ENCODE data around the gene FOXD3.

Gene FOXD3

DNA sequence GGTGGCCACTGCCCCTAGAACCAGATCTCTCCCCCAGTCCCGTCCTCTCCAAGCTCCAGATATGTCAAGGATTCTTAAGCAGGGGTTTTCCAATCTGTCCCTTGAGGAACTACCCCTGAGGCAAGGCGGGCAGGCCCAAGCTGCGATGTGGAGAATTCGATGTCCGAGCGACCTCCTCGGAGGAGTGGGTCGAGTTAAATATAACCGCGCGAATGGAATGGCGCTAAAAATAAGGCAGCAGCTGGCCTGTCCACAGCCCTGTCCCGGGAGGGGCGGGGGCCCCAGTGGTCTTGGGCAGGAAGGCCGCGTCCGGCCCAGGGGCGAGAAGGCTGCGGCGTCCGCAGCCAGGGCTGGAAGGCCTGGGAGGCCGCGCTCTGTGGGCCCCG is 5.8 kb upstream of the FOXD3 start:
- peaks cover 12% of the 10 kb centered on the region for H3K4me1 ChIP-seq (ENCODE audit: control insufficient read depth, low read length)
- H3K79me2 ChIP-seq (ENCODE audit: control insufficient read depth, low read length) = no peaks in the 10 kb centered on the region
- H3K27me3 ChIP-seq (ENCODE audit: control insufficient read depth, low read length) = no peaks in the 10 kb centered on the region
- peak overlapping the region; percentile 70 for H3K4me3 ChIP-seq (ENCODE audit: low read length)
- H3K9me3 ChIP-seq (ENCODE audit: control insufficient read depth, insufficient read depth, low read length) = no peaks in the 10 kb centered on the region; the same call in 1 of the 2 replicates
- H4K20me1 ChIP-seq (ENCODE audit: control insufficient read depth, insufficient read depth, low read depth, low read length) = no peaks in the 10 kb centered on the region
- H3K9me2 ChIP-seq (replicated peaks; ENCODE audit: control insufficient read depth, low read length) = no peaks in the 10 kb centered on the region
- 0 out of 2 replicates have a peak, but pooled peaks cover 3% of the 10 kb centered on the region for H3F3A ChIP-seq (ENCODE audit: control insufficient read depth, insufficient read depth)
- peak overlapping the region; percentile 71 for H3K4me2 ChIP-seq (ENCODE audit: low read length)
- TF ChIP-seq EZH2phosphoT487 (IDR thresholded peaks at IDR 0.05; ENCODE audit: borderline replicate concordance, low read length) = no peak
- TF ChIP-seq, protein P1, sequence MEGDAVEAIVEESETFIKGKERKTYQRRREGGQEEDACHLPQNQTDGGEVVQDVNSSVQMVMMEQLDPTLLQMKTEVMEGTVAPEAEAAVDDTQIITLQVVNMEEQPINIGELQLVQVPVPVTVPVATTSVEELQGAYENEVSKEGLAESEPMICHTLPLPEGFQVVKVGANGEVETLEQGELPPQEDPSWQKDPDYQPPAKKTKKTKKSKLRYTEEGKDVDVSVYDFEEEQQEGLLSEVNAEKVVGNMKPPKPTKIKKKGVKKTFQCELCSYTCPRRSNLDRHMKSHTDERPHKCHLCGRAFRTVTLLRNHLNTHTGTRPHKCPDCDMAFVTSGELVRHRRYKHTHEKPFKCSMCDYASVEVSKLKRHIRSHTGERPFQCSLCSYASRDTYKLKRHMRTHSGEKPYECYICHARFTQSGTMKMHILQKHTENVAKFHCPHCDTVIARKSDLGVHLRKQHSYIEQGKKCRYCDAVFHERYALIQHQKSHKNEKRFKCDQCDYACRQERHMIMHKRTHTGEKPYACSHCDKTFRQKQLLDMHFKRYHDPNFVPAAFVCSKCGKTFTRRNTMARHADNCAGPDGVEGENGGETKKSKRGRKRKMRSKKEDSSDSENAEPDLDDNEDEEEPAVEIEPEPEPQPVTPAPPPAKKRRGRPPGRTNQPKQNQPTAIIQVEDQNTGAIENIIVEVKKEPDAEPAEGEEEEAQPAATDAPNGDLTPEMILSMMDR (IDR thresholded peaks at IDR 0.05; ENCODE audit: low read depth, low read length, poor library complexity, severe bottlenecking) = no peak
- no peaks in the 10 kb centered on the region for H3K36me3 ChIP-seq (ENCODE audit: control insufficient read depth, low read length)
- H3K27ac ChIP-seq (ENCODE audit: low read depth, low read length) = no peak overlapping the region

DNA sequence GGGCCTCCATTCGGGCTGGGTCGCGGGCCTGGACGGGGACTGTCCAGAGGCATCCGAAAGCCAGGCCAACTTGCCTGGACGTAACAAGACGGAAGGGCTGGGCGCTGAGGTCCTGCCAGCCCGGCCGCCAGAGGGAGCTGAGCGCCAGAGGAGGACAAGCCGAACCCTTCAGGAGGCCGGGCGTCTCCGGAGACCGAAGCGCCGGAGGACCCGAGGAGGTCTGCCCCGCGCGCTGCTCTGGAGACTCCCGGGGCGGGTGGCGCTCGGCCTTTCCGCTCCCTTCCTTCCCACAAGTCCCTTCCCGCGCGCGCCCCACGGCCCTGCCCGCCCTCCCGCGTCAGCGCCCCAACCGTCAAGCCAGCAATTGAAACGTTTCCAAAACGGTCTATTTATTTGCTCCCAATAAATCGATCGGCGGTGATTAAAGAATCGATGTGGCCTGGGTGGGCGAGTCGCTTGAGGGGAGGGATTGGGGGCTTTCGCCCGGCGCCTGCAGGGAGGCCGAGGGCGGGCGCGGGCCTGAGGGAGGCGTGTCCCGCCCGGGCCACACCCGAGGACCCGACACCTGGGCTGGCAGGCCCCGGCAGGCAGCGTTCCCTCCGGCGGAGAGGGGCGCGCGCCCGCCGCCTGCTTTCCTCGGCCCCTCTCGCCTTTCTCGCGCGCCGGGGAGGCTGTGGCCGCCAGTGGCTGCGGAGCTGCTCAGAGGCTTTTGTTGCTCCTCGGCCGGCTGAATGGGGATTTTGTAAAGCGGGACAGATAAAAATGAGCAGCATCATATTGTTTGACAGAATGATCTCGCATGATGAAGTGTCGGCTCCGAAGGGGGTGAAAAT is 5.2 kb upstream of the FOXD3 start:
- no peaks in the 10 kb centered on the region for H3K9me2 ChIP-seq (replicated peaks; ENCODE audit: control insufficient read depth, low read length)
- TF ChIP-seq, protein P1 (IDR thresholded peaks at IDR 0.05; ENCODE audit: low read depth, low read length, poor library complexity, severe bottlenecking) = peak; percentile 68
- no peak for TF ChIP-seq EZH2phosphoT487 (IDR thresholded peaks at IDR 0.05; ENCODE audit: borderline replicate concordance, low read length)
- peak overlapping the region; percentile 70 for H3K4me3 ChIP-seq (ENCODE audit: low read length)
- no peaks in the 10 kb centered on the region for H3K27me3 ChIP-seq (ENCODE audit: control insufficient read depth, low read length)
- H3K4me1 ChIP-seq (ENCODE audit: control insufficient read depth, low read length) = peaks cover 12% of the 10 kb centered on the region
- peaks cover 4% of the 10 kb centered on the region; the same call in 1 of the 2 replicates for H3K9me3 ChIP-seq (ENCODE audit: control insufficient read depth, insufficient read depth, low read length)
- H3F3A ChIP-seq (ENCODE audit: control insufficient read depth, insufficient read depth) = 0 out of 2 replicates have a peak, but pooled peaks cover 3% of the 10 kb centered on the region
- H3K79me2 ChIP-seq (ENCODE audit: control insufficient read depth, low read length) = no peaks in the 10 kb centered on the region
- no peaks in the 10 kb centered on the region for H3K36me3 ChIP-seq (ENCODE audit: control insufficient read depth, low read length)
- peak overlapping the region; percentile 71 for H3K4me2 ChIP-seq (ENCODE audit: low read length)
- H3K27ac ChIP-seq (ENCODE audit: low read depth, low read length) = no peak overlapping the region
- no peaks in the 10 kb centered on the region for H4K20me1 ChIP-seq (ENCODE audit: control insufficient read depth, insufficient read depth, low read depth, low read length)

DNA sequence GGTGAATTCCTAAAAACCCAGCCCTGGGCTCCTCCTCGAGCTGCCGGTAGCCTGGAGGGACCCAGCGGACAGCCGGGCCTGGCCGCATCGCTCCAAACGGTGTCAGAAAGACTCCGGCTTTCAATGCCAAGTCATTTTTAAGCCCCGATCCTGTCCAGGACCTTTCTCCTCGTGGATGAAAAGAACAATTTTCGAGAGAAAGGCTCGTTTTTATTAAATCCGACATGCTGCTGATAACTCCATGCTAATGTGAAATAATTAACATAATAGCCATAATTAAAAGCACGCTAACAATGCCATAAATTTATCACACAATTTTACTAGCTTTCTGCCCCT is 4.6 kb upstream of the FOXD3 start:
- Histone ChIP-seq H3K27me3 (ENCODE audit: control insufficient read depth, low read length) (no peaks in the 10 kb centered on the region), H3K4me3 (ENCODE audit: low read length) (peak overlapping the region; percentile 70), H3K9me2 (replicated peaks; ENCODE audit: control insufficient read depth, low read length) (no peaks in the 10 kb centered on the region), H4K20me1 (ENCODE audit: control insufficient read depth, insufficient read depth, low read depth, low read length) (no peaks in the 10 kb centered on the region), H3K9me3 (ENCODE audit: control insufficient read depth, insufficient read depth, low read length) (peaks cover 4% of the 10 kb centered on the region; the same call in 1 of the 2 replicates), H3K4me2 (ENCODE audit: low read length) (peak overlapping the region; percentile 71), H3K36me3 (ENCODE audit: control insufficient read depth, low read length) (no peaks in the 10 kb centered on the region), H3K79me2 (ENCODE audit: control insufficient read depth, low read length) (no peaks in the 10 kb centered on the region), H3K4me1 (ENCODE audit: control insufficient read depth, low read length) (peaks cover 12% of the 10 kb centered on the region), H3F3A (ENCODE audit: control insufficient read depth, insufficient read depth) (0 out of 2 replicates have a peak, but pooled peaks cover 3% of the 10 kb centered on the region), H3K27ac (ENCODE audit: low read depth, low read length) (no peak overlapping the region)
- TF ChIP-seq, protein P1 (IDR thresholded peaks at IDR 0.05; ENCODE audit: low read depth, low read length, poor library complexity, severe bottlenecking) = no peak
- no peak for TF ChIP-seq EZH2phosphoT487 (IDR thresholded peaks at IDR 0.05; ENCODE audit: borderline replicate concordance, low read length)

All from DOHH2 (cell line).